Neutrophil (primary cell): ENCODE data around the gene PIEZO2.

Source experiments
- H3K27ac ChIP-seq: fragments of 200-600 bp; sonication (generic); 2 replicates; pipeline ENCODE4 v1.5.1; 2016; ENCODE audit warnings: mild to moderate bottlenecking, moderate library complexity
- H3K27me3 ChIP-seq: fragments of 200-600 bp; sonication (generic); 2 replicates; pipeline ENCODE4 v1.6.0; 2016; ENCODE audit warnings: mild to moderate bottlenecking
- H3K36me3 ChIP-seq: fragments of 200-600 bp; sonication (generic); 2 replicates; pipeline ENCODE4 v1.5.1; 2017
- H3K4me1 ChIP-seq, 2 experiments: fragments of 200-600 bp in 1 of 2; sonication (generic) in 1 of 2; 1 replicate in 1 of 2; 2 replicates in 1 of 2; pipeline versions ENCODE4 v1.5.1 to v1.6.1; 2013 to 2016; ENCODE audit warnings: low read depth in 1 of 2, low read length in 1 of 2, mild to moderate bottlenecking in 1 of 2, moderate library complexity in 1 of 2; ENCODE audit not compliant: control insufficient read depth in 1 of 2, insufficient read depth in 1 of 2
- H3K4me3 ChIP-seq, 2 experiments: fragments of 200-600 bp in 1 of 2; sonication (generic) in 1 of 2; 1 replicate in 1 of 2; 2 replicates in 1 of 2; pipeline ENCODE4 v1.5.1; 2013 to 2016; ENCODE audit warnings: low read depth in 1 of 2, low read length in 1 of 2, mild to moderate bottlenecking in 1 of 2, moderate library complexity in 1 of 2
- H3K9me3 ChIP-seq: fragments of 200-600 bp; sonication (generic); 2 replicates; pipeline ENCODE4 v1.5.1; 2016
- CTCF ChIP-seq: fragments of 200-600 bp; sonication (generic); IDR thresholded peaks from 2 replicates; pipeline ENCODE4 v1.5.1; 2016; ENCODE audit warnings: antibody characterized with exemption

The PIEZO2 gene

DNA sequence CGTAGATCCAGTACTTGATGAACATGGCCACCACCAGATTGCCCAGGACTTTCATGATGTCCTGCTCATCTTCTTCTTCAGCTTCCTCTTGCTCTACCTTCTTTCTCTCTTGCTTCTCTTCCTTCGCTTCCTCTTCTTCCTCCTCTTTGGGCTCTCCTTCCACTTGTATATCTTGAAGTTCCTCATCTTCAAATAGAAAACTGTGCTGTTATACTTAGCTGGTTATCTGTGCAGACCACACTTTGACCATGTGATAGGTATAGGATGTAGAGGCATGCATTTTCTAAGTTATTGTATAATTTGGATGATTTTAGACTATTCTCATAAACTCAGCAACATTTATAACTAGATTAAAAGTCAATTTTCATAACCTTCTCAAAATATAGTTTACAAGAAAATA lies 360.2 kb downstream of the PIEZO2 start:
- peaks cover 46 to 49% of the 10 kb centered on the region in 2 experiments for H3K4me1 ChIP-seq
- TF ChIP-seq CTCF = no peak

GRCh38 chr18:10787293-10787901 lies 362.0 kb downstream of the PIEZO2 start:
- no peaks in the 10 kb centered on the region for H3K27me3 ChIP-seq
- peak; percentile 84 for TF ChIP-seq CTCF
- H3K9me3 ChIP-seq = no peaks in the 10 kb centered on the region
- H3K36me3 ChIP-seq = no peaks in the 10 kb centered on the region
- H3K4me1 ChIP-seq = peaks cover 43 to 44% of the 10 kb centered on the region in 2 experiments
- H3K27ac ChIP-seq = peak overlapping the region; percentile 42
- no peak overlapping the region for H3K4me3 ChIP-seq

More for the DNA sequence above, 360.2 kb downstream of the PIEZO2 start:
- H3K4me3 ChIP-seq = no peak overlapping the region
- no peaks in the 10 kb centered on the region for H3K36me3 ChIP-seq
- no peaks in the 10 kb centered on the region for H3K27me3 ChIP-seq
- no peaks in the 10 kb centered on the region for H3K9me3 ChIP-seq
- peak overlapping the region; percentile 28 for H3K27ac ChIP-seq

GRCh38 chr18:10785798-10786197 lies 363.6 kb downstream of the PIEZO2 start:
- no peak overlapping the region for H3K4me3 ChIP-seq
- H3K27ac ChIP-seq = no peak overlapping the region
- no peaks in the 10 kb centered on the region for H3K36me3 ChIP-seq
- H3K4me1 ChIP-seq = peaks cover 28 to 34% of the 10 kb centered on the region in 2 experiments
- no peak for TF ChIP-seq CTCF
- H3K9me3 ChIP-seq = no peaks in the 10 kb centered on the region
- no peaks in the 10 kb centered on the region for H3K27me3 ChIP-seq

DNA sequence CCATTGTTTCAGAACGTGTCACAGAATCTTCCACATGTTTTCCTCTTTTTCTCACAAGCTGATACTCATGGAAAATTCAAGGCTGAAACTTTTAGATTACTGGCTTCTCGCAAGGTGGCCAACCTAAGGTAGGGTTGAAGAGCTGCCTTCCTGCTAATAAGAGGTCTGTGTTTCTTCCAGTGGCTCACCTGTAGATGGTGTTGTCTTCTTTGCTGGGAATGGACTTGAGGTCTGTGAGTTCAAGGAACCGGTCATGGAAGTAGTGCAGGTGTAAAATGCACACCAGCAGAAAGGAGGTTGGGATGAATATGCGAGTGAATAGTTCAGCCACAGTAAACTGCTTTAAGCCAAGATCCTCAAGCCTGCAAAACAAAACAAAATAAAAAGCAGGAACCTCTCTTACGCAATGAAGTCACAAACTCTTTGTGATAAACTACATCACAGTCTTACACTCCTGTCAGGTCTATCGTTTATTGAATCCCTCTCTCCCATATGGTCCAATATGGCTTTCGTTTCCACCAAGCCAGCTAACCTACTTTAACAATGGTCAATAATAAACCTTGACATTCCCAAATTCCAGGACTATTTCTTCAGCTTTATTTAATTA lies 364.7 kb downstream of the PIEZO2 start:
- H3K27ac ChIP-seq = no peak overlapping the region
- TF ChIP-seq CTCF = no peak
- H3K4me3 ChIP-seq = no peak overlapping the region
- H3K36me3 ChIP-seq = no peaks in the 10 kb centered on the region
- H3K9me3 ChIP-seq = no peaks in the 10 kb centered on the region
- peaks cover 28 to 34% of the 10 kb centered on the region in 2 experiments for H3K4me1 ChIP-seq
- no peaks in the 10 kb centered on the region for H3K27me3 ChIP-seq

DNA sequence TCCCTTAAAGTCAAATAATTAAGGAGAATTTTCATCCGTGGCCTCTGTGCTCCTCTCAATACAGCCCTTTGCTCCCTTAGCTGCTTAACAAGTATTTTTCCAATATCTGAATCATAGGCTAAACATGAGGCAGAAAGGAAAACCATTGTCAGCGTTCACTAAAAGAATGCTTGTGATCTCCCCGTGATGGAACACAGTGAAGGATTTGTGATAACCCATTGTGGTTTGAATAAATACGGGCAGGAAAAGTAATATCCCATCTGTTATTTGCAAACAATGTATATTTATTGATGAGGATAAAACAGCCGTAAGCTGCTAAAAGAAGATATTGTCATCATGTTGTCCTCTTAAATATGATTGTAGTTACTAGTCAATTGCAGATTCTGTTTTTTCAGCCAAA lies 365.4 kb downstream of the PIEZO2 start:
- Histone ChIP-seq H3K4me1 (peaks cover 24 to 29% of the 10 kb centered on the region in 2 experiments), H3K9me3 (no peaks in the 10 kb centered on the region), H3K4me3 (no peak overlapping the region), H3K36me3 (no peaks in the 10 kb centered on the region), H3K27me3 (no peaks in the 10 kb centered on the region), H3K27ac (no peak overlapping the region)
- no peak for TF ChIP-seq CTCF
